HL-60 (cell line): ENCODE measurements around the gene VIPAS39.

Experiments
- GABPA ChIP-seq: IDR thresholded peaks from 2 replicates; pipeline ENCODE4 v1.6.1; 2012; ENCODE audit warnings: low read depth
- POLR2AphosphoS5 ChIP-seq: IDR thresholded peaks from 2 replicates; pipeline ENCODE4 v1.6.1; 2012; ENCODE audit warnings: low read depth
- SPI1 ChIP-seq: IDR thresholded peaks from 2 replicates; pipeline ENCODE4 v1.6.1; 2012; ENCODE audit warnings: low read depth, mild to moderate bottlenecking, borderline replicate concordance
- TF ChIP-seq, protein P1 (sequence below): IDR thresholded peaks from one replicate; pipeline ENCODE4 v1.5.1; 2011; ENCODE audit warnings: low read length, control low read depth, inconsistent platforms; ENCODE audit not compliant: insufficient read depth

DNA sequence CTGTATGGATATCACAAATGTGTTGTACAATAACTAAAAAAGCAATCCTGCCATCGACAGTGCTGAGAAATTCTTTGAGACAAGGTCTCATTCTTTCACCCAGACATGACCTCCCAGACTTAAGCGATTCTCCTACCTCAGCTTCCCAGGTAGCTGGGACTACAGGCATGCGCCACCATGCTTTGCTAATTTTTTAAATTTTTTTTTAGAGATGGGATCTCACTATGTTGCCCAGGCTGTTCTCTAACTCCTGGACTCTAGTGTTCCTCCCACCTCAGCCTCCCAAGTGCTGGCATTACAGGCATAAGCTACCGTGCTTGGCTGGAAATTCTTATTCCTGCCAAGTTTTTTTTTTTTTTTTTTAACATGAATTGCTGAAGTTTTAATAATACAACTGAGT is 17.5 kb downstream of the VIPAS39 start:
- TF ChIP-seq, protein P1, sequence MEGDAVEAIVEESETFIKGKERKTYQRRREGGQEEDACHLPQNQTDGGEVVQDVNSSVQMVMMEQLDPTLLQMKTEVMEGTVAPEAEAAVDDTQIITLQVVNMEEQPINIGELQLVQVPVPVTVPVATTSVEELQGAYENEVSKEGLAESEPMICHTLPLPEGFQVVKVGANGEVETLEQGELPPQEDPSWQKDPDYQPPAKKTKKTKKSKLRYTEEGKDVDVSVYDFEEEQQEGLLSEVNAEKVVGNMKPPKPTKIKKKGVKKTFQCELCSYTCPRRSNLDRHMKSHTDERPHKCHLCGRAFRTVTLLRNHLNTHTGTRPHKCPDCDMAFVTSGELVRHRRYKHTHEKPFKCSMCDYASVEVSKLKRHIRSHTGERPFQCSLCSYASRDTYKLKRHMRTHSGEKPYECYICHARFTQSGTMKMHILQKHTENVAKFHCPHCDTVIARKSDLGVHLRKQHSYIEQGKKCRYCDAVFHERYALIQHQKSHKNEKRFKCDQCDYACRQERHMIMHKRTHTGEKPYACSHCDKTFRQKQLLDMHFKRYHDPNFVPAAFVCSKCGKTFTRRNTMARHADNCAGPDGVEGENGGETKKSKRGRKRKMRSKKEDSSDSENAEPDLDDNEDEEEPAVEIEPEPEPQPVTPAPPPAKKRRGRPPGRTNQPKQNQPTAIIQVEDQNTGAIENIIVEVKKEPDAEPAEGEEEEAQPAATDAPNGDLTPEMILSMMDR: no peak
- TF ChIP-seq GABPA: no peak
- no peak for TF ChIP-seq SPI1
- no peak for TF ChIP-seq POLR2AphosphoS5
